DOHH2 (cell line): ENCODE results near the gene HMGCL.
"Not testable (repeated sequence)": the region's sequence is repeated elsewhere in the genome, so short reads cannot be mapped to it uniquely, and the experiment has no call there.

Experiments used
- CTCF ChIP-seq: fragments of 200-600 bp; sonication (generic); IDR thresholded peaks from one replicate; pipeline ENCODE4 v1.5.1; 2014; ENCODE audit warnings: antibody characterized with exemption, mild to moderate bottlenecking, low read depth, low read length; ENCODE audit not compliant: poor library complexity, severe bottlenecking
- EZH2phosphoT487 ChIP-seq: fragments of 200-600 bp; sonication (generic); IDR thresholded peaks from 2 replicates; pipeline ENCODE4 v1.6.1; 2017; ENCODE audit warnings: borderline replicate concordance, mild to moderate bottlenecking, antibody characterized with exemption, low read length, moderate library complexity, mixed read lengths

GRCh38 chr1:23834156-23834555 lies 8.9 kb upstream of the HMGCL start:
- not testable (repeated sequence) for TF ChIP-seq CTCF, EZH2phosphoT487
